NCI-H1417 treated with DMSO at 0.1 percent for 48 hours (cell line): Measurements from ENCODE around the gene WNT10A.
"Not testable (repeated sequence)": the region's sequence is repeated elsewhere in the genome, so short reads cannot be mapped to it uniquely, and the experiment has no call there.

Experiments
- DNase-seq: peaks from one replicate; lab custom pipeline; 2025; lab: John Stamatoyannopoulos, UW

Gene WNT10A

DNA sequence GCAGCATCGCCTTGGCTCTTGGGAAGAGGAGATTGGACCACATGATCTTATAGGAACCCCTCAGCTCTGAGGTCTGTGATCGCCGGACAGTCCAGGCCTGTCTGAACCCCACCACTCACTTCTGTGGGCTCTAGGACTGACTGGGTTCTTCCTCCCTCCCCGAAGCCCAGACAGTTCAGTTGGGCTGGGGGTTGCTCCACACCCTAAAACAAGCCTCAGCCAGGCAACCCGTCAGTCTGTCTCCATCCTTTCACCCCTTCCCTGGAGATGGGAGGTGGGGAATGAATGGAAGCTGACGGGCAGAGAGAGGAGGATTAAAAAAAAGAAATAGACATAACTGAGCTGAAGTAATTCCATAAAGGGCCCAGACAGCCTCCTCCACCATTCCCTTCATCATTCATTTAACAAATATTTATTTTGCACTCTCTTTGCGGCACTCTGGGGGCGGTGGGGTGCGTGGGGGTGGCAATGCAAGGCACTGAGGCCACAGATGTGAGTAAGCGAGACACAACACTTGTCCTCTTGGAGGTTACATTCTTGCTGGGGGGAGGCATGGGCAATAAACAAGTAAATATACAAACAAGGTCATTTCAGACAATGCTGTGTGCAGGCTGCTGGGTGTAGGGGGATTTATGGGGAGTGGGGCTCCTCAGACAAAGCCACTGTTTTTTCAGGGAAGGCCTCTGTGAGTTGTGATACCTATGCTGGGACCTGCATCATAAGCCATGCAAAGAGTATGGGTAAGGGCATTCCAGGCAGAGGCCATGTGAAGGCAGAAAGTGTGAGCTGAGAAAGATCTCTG, 12.9 kb downstream of the WNT10A start:
- no peak for DNase-seq

DNA sequence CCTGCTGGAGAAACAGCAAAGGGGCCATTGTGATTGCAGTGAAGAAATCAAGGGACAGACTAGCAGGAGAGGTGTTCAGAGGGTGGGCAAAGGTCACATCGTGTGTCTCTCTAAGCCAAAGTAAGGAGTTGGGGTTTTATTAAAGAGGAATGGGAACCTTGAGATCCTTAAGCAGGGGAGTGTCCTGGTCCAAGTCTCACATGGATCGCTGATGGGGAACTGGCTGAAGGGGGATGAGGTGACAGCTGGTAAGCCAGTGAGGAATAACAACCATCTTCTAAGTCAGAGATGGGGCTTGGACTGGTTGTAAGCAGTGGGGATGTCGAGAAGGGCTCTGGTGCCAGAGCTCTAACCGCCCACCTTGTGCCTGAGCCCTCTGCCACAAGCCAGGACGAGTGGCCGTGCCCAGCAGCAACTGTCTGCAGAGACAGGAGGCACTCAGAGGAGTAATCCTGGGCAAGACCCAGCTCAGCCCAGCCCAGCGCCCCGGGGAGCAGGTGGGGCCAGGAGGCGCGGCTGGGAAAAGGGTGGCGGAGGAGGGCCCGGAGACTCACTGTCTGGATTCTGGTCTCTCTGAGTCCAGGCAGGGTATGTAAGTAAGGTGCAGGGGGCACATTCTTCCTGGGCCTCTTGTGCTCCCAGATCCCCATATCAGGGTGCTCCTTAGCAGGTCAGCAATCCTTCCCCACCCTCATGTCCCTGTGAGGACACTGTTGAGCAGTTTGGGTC, 13.7 kb downstream of the WNT10A start:
- no peak for DNase-seq

DNA sequence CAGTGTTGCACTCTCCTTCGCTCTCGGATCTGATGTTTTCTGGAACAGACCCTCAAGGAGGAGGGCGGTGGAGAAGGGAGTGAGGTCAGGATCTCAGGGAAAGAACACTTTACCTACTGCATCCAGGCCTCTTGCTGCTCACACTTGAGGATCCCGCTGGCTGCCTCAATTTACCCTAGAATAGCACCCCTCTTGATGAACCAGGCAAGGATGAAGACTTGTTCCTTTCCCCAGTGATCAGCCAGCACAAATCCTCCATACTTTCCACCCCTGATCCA, 14.2 kb downstream of the WNT10A start:
- DNase-seq: no peak

DNA sequence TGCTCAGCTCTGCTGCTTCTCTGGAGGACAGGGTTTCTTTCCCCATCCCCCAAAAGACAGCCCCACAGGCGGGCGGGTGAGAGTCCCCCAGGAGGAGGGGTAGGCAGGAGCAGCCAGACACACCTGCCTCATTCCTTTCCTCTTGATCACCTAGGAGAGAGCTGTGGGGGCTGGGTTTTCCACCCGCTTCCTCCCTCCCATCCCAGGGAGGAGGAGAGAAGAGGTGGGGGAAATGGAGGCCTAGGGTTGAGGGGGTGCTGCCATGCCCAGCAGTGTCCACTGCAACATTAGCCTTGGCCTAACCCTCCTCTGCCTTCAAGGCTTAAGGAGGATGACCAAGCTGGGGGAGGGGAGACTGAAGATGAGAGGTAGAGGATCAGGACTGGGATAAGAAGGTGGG, 14.7 kb downstream of the WNT10A start:
- no peak for DNase-seq

DNA sequence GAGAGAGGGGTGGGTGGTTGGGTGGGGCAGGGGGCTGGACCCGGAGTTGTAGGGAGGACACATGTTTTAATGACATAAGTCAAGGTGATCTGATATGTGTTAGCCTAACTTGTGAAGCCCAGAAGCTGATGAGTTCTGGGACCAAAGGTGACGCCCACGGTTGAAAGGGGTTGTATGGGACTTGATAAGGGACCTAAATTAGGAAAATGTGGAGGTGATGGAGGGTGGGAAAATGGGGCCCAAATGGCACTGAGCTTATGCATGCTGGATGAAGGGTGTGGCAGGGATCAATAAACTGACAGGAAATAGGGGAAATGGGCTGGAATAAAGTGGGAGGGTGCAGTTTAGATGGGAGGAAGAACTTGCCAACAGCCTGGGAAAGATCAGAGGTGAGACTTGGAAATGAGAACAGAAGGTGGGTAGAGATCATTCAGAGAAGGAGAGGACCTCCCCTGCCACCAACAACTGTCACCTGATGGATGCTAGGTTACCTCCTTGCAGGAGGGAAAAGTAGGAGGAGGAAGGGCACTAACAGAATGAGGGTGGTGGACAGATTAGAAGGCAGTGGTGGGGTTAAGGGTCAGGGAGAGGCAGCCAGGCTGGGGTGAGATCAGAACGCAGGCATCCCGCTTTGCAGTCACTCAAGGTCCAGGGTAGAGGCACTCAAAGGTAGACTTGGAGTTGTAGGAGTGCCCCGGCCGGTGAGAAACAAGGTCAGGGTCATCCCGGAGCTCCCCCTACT, 15.3 kb downstream of the WNT10A start:
- no peak for DNase-seq

DNA sequence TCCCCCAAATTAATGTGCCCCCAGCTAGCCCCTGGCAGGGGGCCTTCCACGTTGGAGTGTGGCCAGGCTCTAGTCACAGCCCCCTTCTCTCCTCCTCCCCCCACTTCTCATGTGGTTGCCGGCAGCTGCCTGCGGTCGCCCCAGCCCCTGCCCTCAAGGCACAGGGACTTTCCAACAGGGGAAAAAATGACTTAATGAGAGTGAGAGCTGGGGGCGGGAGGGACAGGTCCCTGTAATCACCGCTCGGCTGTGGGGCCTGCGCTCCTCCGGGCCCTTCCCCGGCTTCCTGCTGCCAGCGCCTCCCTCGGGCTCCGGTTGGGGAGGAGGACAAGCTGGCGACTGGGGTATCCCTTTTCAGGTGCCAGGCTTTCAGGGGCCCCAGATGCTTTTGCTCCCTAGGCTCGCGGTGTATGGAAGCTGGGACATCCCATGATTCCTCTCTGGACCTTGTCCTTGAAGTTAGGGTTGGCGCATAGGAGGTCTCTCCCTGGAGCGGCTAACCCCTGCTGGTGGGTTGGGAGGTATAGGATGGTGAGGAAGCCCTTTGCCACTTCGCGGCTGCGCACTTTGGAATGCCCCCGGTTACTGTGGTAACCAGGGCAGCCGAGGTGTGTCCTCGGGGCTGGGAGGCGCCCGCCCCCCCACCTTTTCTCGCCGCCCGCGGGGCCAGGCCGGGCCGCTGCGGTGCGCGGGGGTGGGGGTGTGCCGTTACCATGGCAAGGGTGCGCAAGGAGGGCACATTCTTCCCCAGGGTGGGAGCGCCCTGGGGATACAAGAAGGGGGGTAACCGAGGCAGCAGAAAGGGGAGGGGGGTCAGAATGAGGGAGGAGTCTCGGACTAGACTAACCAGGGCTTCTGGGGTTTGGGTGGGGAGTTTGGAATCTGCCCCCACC, 16.1 kb downstream of the WNT10A start:
- peak; percentile 56 for DNase-seq

DNA sequence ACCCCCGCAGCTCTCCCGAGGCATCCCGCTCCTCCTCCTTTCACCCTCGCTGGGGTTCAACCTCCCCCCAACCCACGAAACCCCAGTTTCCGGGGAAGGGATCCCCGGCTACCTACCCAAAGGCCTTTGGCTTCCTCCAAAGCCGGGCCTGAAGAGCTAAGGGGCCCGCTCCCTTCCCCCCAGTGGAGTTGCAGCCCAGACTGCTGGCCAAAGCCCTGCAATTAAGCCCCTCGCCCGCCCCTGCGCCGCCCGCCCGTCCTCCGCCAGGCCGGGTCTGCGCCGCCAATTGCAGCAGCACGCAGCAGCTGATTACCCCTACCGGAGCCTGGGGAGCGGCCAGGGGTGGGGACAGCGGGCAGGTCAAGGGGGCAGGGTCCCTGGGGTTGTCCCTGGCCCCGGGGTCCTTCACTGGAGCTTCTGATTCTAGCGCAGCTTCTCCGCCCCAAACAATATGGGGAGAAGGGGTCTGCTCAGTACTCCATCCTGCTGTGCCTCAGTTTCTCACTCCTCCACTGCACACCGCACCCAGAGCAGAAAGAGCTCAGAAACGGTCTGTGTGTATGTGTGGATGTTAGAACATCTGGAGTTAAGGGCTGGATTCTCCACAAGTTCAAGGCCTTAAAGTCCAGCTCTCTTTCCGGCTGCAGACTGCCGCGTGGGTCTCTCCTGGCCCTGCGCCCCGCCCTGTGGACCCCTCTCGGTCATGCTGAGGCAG, 16.9 kb downstream of the WNT10A start:
- DNase-seq: no peak

DNA sequence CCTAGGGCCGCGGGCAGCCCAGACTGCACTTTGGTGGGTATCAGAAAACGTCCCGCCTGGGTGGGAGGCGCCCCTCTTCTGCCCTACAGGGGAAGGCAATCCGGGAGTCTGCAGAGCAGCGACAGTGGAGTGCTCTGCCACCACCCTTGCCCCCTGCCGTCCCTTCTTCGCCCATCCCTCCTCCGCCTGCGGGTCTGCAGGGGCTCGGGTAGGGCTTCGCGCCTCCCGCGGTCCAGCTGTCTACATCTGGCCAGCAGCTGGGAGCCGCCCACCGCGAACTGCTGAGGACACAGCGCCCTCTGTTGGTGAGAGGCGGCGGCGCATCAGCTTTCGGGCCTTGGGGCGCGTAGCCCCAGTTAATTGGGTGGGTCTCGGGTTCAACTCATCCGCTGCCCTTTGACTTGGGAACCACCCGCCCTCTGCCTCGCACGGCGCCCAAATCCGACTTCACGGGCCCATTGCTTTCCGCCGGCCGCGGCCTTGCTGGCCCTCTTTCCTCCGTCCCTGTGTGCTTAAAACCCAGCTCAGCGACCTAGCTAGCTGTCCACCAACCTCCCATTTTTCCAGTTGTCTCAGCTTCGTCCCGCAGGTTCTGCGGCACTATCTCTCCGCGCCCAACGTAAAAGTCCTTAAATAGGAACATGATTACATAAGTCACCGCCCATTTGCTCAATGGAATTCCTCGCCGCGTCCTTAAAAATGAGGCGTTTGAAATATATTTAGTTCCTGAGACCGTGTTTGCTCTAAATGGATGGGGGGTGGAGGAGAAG, 17.6 kb downstream of the WNT10A start:
- DNase-seq: no peak

DNA sequence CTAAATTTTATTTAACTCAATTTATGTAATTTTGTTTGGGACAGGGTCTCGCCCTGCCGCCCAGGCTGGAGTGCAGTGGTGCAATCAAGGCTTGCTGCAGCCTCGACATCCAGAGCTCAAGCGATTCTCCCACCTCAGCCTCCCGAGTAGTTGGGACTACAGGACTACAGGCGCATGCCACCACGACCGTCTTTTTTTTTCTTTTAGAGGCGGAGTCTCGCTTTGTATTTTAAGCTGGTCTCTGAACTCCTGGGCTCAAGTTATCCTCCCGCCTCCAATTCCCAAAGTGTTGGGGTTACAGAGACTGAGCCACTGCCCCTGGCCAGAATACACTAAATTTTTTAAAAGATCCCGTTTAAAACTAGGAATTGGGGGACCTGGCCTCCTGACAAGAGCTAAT, 18.5 kb downstream of the WNT10A start:
- DNase-seq: no peak

DNA sequence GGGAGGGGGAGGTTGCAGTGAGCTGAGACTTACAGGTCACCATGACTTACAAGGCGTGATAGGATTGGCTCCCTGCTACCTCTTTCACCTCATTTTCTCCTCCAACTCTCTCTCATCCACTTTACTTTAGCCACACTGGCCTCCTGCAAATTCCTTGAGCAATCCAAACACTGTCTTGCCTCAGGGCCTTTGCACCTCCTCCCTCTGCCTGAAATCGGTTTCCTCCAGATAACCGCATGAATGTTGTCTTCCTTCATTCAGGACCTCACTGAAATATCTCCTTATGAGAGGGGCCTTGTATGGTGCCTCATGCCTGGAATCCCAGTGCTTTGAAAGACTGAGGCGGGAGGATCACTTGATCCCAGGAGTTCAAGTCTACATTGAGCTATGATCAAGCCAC, 21.8 kb downstream of the WNT10A start:
- no peak for DNase-seq

DNA sequence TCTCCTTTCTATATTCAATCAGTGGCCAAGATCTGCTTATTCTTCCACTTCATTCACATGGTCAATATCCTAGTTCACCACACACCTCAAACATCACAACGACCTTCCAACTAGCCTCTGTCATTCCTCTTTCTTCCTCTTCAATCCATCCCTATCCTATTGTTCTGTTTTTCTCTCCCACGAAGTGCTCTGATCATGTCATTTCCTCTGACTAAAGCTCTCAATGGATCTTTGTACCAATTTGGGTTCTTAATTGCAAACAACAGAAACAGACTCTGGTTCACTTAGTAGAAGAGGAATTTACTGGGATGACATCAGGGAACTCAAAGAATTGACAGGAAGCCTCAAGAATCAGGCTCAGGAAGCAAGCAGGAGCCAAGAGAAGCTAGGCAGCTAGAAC, 23.5 kb downstream of the WNT10A start:
- no peak for DNase-seq

DNA sequence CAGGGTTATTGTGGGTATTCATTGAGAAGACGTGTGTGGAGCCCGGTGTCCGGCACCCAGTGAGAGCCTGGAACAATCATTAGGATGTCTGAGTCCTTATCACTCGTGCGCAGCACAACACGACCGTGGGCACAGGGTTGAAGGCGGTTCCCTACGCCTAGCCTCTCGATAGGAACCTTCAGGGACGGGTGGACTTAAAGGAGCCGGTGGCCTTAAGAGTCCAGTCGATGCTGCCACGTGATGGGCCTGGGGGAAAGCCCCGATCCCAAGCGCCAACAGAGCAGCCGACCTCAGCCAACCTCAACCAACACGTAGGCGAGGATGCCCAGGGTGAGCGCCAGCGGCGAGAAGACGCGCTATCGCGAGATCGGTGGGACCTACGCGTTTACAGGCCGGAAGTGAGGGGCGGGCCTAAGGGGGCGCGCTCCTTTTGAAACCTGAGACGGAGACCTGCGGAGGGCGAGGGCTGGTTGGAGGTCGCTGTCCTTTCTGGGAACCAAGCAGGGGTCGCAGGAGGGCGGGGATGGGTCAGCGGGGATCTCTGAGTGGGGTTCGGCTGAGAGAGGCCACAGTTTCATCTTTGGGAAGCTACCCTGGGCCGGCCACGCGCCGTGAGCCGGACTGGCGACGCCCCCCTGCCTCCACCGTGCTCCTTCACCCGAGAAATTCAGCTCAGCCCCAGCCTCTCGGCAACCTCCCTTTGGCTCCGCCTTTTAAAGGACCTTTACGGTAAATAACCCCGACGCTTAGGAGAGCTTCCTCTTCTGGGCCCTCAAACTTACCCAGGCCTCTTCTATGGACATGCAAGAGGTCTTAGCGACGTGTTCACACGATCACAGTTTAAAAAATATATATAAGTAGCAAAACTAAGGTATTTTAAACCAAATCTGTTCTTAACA, 28.3 kb downstream of the WNT10A start:
- peak; percentile 86 for DNase-seq

DNA sequence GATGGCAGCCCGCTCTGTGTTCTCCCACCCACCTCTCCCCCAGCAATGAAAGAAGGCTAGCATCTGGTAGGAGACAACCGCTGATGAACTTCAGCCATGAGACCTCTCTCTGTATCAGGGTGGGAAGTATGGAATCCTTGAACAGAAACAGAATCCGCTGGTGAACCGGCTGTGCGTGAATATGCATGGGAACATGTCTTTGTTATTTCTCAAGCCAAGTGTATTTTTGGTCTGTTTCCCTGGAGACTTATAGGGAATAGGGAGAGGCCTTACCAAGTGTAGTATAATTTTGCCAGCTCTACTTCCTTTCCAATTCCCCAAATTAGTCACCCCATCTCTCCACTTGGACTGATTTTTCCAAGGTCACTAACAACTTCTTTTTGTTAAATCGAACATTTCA, 30.1 kb downstream of the WNT10A start:
- no peak for DNase-seq

DNA sequence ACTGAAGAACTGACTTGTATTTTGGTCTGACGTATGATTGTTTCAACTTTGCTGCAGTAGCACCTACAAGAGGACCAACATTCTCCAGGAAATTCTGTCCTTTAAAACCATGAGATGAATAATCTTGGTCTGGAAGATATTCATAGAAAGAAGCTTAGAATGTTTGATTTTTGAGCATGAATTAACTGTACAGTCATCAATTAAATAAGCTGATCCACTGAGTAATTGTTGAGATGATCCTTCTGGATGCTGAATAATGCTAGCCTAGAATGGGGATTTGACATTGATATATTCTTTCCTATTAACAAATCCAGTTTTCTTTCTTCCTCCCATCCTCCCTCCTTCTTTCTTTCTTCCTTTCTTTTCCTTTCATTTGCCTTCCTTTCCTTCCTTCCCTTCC, 39.9 kb downstream of the WNT10A start:
- DNase-seq: no peak

DNA sequence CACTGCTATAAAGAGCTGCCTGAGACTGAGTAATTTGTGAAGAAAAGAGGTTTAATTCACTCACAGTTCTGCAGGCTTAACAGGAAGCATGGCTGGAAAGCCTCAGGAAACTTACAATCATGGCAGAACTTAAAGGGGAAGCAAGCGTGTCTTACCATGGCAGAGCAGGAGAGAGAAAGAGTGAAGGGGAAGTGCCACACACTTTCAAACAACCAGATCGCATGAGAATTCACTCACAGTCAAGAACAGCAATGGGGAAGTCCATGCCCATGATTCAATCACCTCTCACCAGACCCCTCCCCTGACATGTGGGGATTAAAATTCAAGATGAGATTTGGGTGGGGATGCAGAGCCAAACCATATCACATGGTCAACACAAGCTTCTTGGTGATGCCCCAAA, 44.1 kb downstream of the WNT10A start:
- DNase-seq: no peak

DNA sequence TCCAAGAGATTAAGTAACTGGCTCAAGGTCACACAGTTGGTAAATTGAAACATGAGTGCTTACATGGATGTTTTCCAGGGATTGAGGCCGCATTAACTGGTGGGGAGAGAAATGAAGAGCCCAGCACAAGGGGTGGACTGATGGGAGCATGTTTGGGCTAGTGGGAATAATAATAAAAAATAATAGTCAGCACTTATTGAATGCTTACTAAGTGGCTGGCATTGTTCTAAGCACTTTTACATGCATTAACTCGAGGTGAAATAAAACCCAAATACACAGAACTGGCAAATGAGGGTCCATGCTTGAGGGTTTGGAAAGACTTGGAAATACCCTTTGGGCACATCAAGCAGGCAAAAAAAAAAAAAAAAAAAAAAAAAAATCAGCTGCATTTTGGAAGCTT, 44.8 kb downstream of the WNT10A start:
- DNase-seq: no peak

DNA sequence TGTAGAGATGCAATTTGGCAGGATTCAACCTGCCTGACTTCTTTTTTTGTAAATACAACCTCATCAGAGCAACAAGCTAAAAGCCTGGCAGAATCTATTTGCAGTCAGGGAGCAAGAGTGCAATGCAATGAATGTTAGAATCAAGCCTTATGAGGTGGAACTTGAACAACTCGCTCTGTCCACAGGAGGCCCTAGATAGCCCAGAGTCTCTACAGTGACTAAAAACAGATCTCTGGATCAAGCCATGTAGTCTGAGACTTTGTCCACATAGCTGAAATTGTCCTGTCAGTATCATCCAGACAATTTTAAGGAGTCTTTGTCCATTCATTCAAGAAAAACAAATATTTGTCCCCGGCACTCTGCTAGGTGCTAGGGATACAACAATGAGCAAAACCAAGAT, 46.8 kb downstream of the WNT10A start:
- peak; percentile 63 for DNase-seq

DNA sequence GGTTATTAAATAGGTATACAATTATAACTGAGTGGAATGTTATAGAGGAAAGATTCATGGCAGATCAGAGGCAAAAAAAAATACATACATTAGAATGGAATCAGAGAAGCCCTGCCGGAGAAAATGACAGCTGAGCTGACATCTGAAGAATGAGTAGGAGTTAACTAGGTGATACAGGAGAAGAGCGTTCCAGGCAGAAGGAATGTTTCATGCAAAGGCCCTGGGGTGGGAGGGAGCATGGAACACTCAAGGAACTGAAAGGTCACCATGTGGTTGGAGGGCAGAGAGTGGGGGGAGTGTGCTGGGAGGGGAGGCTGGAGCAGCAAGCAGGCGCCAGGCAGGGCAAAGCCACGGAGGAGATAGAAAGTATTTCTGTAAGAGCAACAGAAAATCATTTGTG, 47.2 kb downstream of the WNT10A start:
- DNase-seq: no peak

DNA sequence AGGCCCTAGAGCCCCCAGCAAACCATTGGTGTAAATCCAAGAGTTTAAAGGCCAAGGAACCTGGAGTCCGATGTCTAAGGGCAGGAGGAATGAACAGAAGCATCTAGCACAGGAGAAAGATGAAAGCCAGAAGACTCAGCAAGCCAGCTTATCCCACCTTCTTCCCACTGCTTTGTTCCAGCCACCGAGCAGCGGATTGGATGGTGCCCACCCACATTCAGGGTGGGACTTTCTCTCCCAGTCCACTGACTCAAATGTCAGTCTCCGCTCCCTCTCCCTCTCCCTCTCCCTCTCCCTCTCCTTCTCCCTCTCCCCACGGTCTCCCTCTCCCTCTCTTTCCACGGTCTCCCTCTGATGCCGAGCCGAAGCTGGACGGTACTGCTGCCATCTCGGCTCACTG, 49.8 kb downstream of the WNT10A start:
- DNase-seq: not testable (repeated sequence)

DNA sequence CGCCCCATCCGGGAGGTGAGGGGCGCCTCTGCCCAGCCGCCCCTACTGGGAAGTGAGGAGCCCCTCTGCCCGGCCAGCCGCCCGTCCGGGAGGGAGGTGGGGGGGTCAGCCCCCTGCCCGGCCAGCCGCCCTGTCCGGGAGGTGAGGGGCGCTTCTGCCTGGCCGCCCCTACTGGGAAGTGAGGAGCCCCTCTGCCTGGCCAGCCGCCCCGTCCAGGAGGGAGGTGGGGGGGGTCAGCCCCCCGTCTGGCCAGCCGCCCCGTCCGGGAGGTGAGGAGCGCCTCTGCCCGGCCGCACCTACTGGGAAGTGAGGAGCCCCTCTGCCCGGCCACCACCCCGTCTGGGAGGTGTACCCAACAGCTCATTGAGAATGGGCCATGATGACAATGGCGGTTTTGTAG, 51.1 kb downstream of the WNT10A start:
- DNase-seq: not testable (repeated sequence)
